Measurements from ENCODE around the gene IGFBP4.
"Not testable (repeated sequence)": the region's sequence is repeated elsewhere in the genome, so short reads cannot be mapped to it uniquely, and the experiment has no call there.

IGFBP4 gene

GRCh38 chr17:40443196-40443987, at the start of gene IGFBP4:
TSS of gene IGFBP4 (plus strand) at chr17:40443450. CDS start at chr17:40443736, 286 bp downstream.
- peak; percentile 85 for DNase-seq (ENCODE audit: low spot score)

GRCh38 chr17:40399185-40399584, 44.1 kb upstream of the IGFBP4 start:
- no peak for DNase-seq (ENCODE audit: low spot score)

GRCh38 chr17:40402668-40403067, 40.6 kb upstream of the IGFBP4 start:
- no peak for DNase-seq (ENCODE audit: low spot score)

GRCh38 chr17:40404003-40404402, 39.2 kb upstream of the IGFBP4 start:
- DNase-seq (ENCODE audit: low spot score) = no peak

DNA sequence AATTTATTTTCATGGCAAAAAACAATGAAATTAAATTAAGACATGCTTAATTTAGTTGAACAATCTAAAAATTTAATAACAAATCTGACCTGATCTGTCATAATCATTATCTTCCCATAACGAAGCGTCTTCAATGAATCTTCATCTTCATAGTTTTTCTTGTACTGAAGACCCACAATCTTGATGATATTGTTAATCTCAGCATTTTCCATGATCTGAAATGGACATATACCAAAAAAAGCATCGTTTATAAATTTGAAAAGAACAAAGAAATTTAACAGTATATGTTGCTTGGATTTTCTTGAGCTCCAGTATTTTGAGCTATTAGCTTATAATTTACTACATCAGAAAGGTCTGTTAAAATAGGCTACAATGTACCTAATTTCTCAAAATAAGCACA, 35.8 kb upstream of the IGFBP4 start:
- DNase-seq (ENCODE audit: low spot score) = no peak

DNA sequence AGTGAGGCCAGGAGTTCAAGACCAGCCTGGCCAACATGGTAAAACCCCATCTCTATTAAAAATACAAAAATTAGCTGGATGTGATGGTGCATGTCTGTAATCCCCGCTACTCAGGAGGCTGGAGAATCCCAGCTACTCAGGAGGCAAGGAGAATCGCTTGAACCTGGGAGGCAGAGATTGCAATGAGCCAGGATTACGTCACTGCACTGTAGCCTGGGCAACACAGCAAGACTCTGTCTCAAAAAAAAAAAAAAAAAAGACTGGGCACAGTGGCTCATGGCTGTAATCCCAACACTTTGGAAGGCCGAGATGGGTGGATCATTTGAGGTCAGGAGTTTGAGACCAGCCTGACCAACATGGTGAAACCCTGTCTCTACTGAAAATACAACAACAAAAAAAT, 33.7 kb upstream of the IGFBP4 start:
- not testable (repeated sequence) for DNase-seq (ENCODE audit: low spot score)

GRCh38 chr17:40410082-40410481, 33.2 kb upstream of the IGFBP4 start:
- DNase-seq (ENCODE audit: low spot score) = no peak

- DNase-seq (ENCODE audit: low spot score) = no peak
Measured at GRCh38 chr17:40411821-40412220, 31.4 kb upstream of the IGFBP4 start.

DNA sequence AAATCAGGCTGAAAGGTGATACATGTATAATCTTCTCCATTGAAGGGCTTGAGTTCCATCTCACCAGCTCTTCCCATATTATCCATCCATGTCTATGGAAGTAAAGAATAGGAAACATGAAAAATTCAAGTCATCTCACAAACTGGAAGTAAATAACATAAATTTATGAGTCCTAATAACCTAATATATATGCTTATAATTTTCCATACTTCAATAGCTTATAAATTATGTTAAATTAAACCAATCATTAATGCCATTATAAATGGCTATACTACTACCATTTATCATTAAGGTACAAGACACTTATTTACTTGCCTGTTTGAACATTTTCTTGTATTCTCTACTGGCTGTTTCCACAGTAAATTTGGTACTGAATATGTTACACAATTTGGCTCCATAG, 30.4 kb upstream of the IGFBP4 start:
- no peak for DNase-seq (ENCODE audit: low spot score)

DNA sequence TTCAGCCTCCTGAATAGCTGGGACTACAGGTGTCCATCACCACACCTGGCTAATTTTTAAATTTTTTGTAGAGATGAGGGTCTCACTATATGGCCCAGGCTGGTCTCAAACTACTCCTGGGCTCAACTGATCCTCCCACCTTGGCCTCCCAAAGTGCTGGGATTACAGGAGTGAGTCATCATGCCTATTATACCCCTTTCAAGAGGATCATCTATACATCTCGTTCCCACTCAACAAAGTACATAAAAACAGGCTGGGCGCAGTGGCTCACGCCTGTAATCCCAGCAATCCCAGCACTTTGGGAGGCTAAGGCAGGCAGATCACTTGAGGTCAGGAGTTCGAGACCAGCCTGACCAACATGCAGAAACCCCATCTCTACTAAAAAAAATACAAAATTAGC, 28.9 kb upstream of the IGFBP4 start:
- DNase-seq (ENCODE audit: low spot score) = not testable (repeated sequence)

DNA sequence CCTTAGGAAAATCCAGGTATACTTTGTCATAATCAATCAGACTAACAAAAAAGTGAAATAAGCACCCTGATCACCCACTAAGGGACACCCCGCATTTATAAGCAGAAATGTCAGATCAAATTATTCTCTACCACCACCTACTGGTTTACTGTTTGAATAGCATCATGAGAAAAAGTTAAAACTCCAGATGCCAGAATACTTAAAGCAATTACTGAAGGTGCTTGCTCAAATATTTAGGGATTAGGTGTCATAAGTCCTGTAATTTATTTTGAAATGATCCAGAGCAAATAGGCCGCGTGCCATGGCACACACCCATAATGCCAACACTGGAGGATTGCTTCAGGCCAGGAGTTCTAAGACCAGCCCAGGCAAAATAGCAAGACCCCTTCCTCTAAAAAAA, 27.9 kb upstream of the IGFBP4 start:
- no peak for DNase-seq (ENCODE audit: low spot score)

- no peak for DNase-seq (ENCODE audit: low spot score)
Measured at GRCh38 chr17:40416671-40417070, 26.6 kb upstream of the IGFBP4 start.

GRCh38 chr17:40417258-40417608, 26.0 kb upstream of the IGFBP4 start:
- no peak for DNase-seq (ENCODE audit: low spot score)

- peak; percentile 96 for DNase-seq (ENCODE audit: low spot score)
Measured at GRCh38 chr17:40417609-40418427, 25.4 kb upstream of the IGFBP4 start, which contains the start of gene TOP2A. TSS of gene TOP2A (minus strand) at chr17:40417896. CDS start at chr17:40417791, 105 bp downstream.

GRCh38 chr17:40418428-40418706, 24.9 kb upstream of the IGFBP4 start:
- DNase-seq (ENCODE audit: low spot score) = no peak

DNA sequence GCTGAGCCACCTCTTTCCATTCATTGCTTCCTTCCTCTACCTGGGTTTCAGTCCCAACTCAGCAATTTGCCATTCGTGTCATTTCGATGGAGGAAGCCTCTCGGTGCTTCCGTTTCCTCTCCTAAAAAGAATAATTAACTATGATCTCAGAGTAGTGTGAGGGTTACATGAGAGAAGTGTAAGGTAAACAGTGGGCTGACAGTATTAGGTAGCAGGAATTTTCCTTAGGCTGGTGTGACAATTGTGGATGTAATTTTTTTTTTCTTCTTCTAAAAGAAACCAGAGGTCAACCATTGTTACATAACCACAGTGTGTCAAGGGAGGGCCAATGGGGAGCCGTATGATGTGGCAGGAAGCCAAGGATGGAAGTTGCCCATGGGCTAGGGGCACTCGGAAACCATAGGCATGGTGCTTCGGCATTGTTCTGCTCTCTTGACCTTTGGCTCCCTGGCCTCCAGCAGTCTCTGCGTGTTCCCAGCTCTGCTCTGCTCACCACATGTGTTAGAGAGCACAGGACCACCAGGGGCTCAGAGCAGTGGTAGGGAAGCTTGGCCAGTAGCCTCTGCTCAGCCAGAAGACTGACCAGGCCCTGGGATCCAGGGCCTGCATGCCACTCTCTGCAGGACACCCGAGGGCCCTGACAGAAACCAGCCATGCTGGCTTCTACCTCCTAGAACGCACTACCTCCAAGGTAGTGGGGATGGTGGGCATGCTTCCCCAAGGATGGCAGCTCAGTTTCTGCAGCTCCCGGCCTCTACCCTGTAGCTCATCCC, 23.5 kb upstream of the IGFBP4 start:
- no peak for DNase-seq (ENCODE audit: low spot score)

- no peak for DNase-seq (ENCODE audit: low spot score)
Measured at GRCh38 chr17:40422990-40423633, 20.1 kb upstream of the IGFBP4 start.

DNA sequence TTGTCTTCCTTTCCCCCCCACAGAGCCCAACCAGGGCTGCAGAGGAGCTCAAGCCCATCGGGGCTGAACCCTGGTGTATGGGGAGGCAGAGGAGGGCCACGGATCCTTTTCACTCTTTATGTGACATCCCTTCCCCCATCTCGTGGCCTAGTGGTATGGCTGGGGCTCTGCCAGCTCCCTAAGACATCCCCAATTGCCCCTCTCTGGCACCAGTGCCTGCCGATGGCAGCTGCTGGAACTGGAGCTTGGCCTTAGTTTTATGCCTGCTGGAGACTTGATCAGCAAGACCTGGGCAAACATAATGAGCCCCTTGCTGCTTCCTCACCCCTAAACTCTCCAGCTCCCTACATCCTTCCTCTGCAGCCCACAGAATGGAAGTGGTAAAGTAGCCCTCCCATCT, 17.5 kb upstream of the IGFBP4 start:
- DNase-seq (ENCODE audit: low spot score) = no peak

GRCh38 chr17:40427002-40427491, 16.2 kb upstream of the IGFBP4 start:
- DNase-seq (ENCODE audit: low spot score) = no peak

- DNase-seq (ENCODE audit: low spot score) = no peak
Measured at GRCh38 chr17:40430272-40431230, 12.7 kb upstream of the IGFBP4 start.

GRCh38 chr17:40431231-40431602, 12.0 kb upstream of the IGFBP4 start:
- no peak for DNase-seq (ENCODE audit: low spot score)
